Measurements from ENCODE around the gene GPRC5B. TPM values are rescaled to one million over a fixed set of nuclear protein-coding genes. Genes with fewer than 3 reads are reported as not detected.

The GPRC5B gene
- total RNA-seq, 1 experiment from 2014 or later = 6.9 TPM

GRCh38 chr16:19830902-19831560, 53.6 kb downstream of the GPRC5B start:
- POLR2A ChIA-PET (ENCODE audit: low non-redundant PET) = interaction anchor here (0.7 kb wide), 2 partner anchors 7 to 996 kb away, joined by 3 to 10 read pairs; no protein-coding TSS in a partner anchor
- no TSS peak for BruUV-seq (replicated peaks)
- intact Hi-C loops (cut with micrococcal nuclease; ENCODE audit: unreplicated experiment) = no loop called here
- Histone ChIP-seq H3K4me1 (ENCODE audit: insufficient read depth, low read length, poor library complexity, severe bottlenecking) (no peaks in the 10 kb centered on the region), H3K4me3 (ENCODE audit: low read depth, low read length, poor library complexity, severe bottlenecking) (no peak overlapping the region), H3K36me3 (ENCODE audit: insufficient read depth, low read length, poor library complexity, severe bottlenecking) (no peaks in the 10 kb centered on the region), H3K27me3 (replicated peaks; ENCODE audit: insufficient read depth, low read depth, low read length, poor library complexity) (no peaks in the 10 kb centered on the region), H3K27ac (ENCODE audit: low read depth, low read length, poor library complexity, severe bottlenecking) (no peak overlapping the region), H3K9me3 (ENCODE audit: low read depth, low read length, poor library complexity, severe bottlenecking) (no peaks in the 10 kb centered on the region)
- TF ChIP-seq EZH2 (IDR thresholded peaks at IDR 0.05; ENCODE audit: borderline replicate concordance, low read depth, low read length, poor library complexity, severe bottlenecking) = no peak
- TF ChIP-seq CTCF (conservative IDR thresholded peaks at IDR 0.05; ENCODE audit: low read depth, low read length) = no peak
- no peak for DNase-seq (ENCODE audit: low spot score)
- CTCF ChIA-PET = no interaction called here

GRCh38 chr16:19829844-19830692, 54.6 kb downstream of the GPRC5B start:
- BruUV-seq (replicated peaks) = no TSS peak
- CTCF ChIA-PET = no interaction called here
- intact Hi-C loops (cut with micrococcal nuclease; ENCODE audit: unreplicated experiment) = no loop called here
- Histone ChIP-seq H3K27me3 (replicated peaks; ENCODE audit: insufficient read depth, low read depth, low read length, poor library complexity) (no peaks in the 10 kb centered on the region), H3K9me3 (ENCODE audit: low read depth, low read length, poor library complexity, severe bottlenecking) (no peaks in the 10 kb centered on the region), H3K27ac (ENCODE audit: low read depth, low read length, poor library complexity, severe bottlenecking) (no peak overlapping the region), H3K4me1 (ENCODE audit: insufficient read depth, low read length, poor library complexity, severe bottlenecking) (no peaks in the 10 kb centered on the region), H3K4me3 (ENCODE audit: low read depth, low read length, poor library complexity, severe bottlenecking) (no peak overlapping the region), H3K36me3 (ENCODE audit: insufficient read depth, low read length, poor library complexity, severe bottlenecking) (no peaks in the 10 kb centered on the region)
- DNase-seq (ENCODE audit: low spot score) = no peak
- TF ChIP-seq CTCF (conservative IDR thresholded peaks at IDR 0.05; ENCODE audit: low read depth, low read length) (no peak), EZH2 (IDR thresholded peaks at IDR 0.05; ENCODE audit: borderline replicate concordance, low read depth, low read length, poor library complexity, severe bottlenecking) (no peak)
- POLR2A ChIA-PET (ENCODE audit: low non-redundant PET) = no interaction called here

DNA sequence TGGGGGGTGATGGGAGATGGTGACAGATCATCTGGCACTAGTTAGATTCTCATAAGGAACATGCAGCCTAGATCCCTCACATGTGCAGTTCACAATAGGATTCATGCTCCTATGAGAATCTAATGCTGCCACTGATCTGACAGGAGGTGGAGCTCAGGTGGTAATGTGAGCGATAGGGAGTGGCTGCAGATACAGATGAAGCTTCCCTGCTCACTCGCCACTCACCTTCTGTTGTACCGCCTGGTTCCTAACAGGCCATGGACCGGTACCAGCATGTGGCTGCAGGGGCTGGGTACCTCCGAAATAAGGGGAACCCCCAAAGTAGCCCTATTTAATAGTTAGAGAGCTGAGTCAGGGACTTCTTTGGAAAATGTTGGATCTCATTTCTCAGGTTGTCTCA, 60.4 kb downstream of the GPRC5B start:
- H3K27me3 ChIP-seq (replicated peaks; ENCODE audit: insufficient read depth, low read depth, low read length, poor library complexity) = no peaks in the 10 kb centered on the region
- H3K9me3 ChIP-seq (ENCODE audit: low read depth, low read length, poor library complexity, severe bottlenecking) = no peaks in the 10 kb centered on the region
- no peaks in the 10 kb centered on the region for H3K4me1 ChIP-seq (ENCODE audit: insufficient read depth, low read length, poor library complexity, severe bottlenecking)
- no peak overlapping the region for H3K4me3 ChIP-seq (ENCODE audit: low read depth, low read length, poor library complexity, severe bottlenecking)
- no peaks in the 10 kb centered on the region for H3K36me3 ChIP-seq (ENCODE audit: insufficient read depth, low read length, poor library complexity, severe bottlenecking)
- no TSS peak for BruUV-seq (replicated peaks)
- intact Hi-C loops (cut with micrococcal nuclease; ENCODE audit: unreplicated experiment) = no loop called here
- ChIA-PET CTCF (no interaction called here), POLR2A (ENCODE audit: low non-redundant PET) (no interaction called here)
- no peak overlapping the region for H3K27ac ChIP-seq (ENCODE audit: low read depth, low read length, poor library complexity, severe bottlenecking)
- no peak for TF ChIP-seq CTCF (conservative IDR thresholded peaks at IDR 0.05; ENCODE audit: low read depth, low read length)
- no peak for TF ChIP-seq EZH2 (IDR thresholded peaks at IDR 0.05; ENCODE audit: borderline replicate concordance, low read depth, low read length, poor library complexity, severe bottlenecking)
- DNase-seq (ENCODE audit: low spot score) = no peak
